B cell (primary cell): ENCODE data around the gene AKT2. TPM values are rescaled to one million over a fixed set of nuclear protein-coding genes. Genes with fewer than 3 reads are reported as not detected.

Source experiments
- ATAC-seq: fragments of 200-7000 bp; cut with Tn5 transposase; one replicate; pipeline ENCODE4 v1.10.0; 2021; ENCODE audit warnings: low read depth, mild to moderate bottlenecking, moderate number of reproducible peaks, moderate library complexity
- CTCF ChIA-PET: fragments of 350-600 bp; sonication (Branson Sonifier 250); formaldehyde crosslinking; loops from one replicate; lab custom pipeline; 2021; ENCODE audit warnings: antibody characterized with exemption, inconsistent platforms; lab: Charles Lee
- POLR2A ChIA-PET: fragments of 350-600 bp; sonication (Branson Sonifier 250); formaldehyde crosslinking; loops from one replicate; lab custom pipeline; 2021; ENCODE audit warnings: antibody characterized with exemption; lab: Charles Lee
- DNase-seq: peaks from one replicate; pipeline ENCODE4 v3.0.0; 2013
- H2AFZ ChIP-seq: 2 replicates; pipeline ENCODE4 v1.6.1; 2012; ENCODE audit warnings: mild to moderate bottlenecking, low read depth, low read length; ENCODE audit not compliant: insufficient read depth, poor library complexity, severe bottlenecking
- H3K27ac ChIP-seq, 2 donors: 1 replicate in 1 of 2; 2 replicates in 1 of 2; pipeline ENCODE4 v1.5.1; 2012 to 2013; ENCODE audit warnings: low read length in 2 of 2, mild to moderate bottlenecking in 2 of 2, moderate library complexity in 1 of 2
- H3K27me3 ChIP-seq, 4 experiments: fragments of 200-600 bp in 1 of 4; sonication (generic) in 1 of 4; replicated peaks in 1 of 4; 1 replicate in 2 of 4; 2 replicates in 2 of 4; pipeline versions ENCODE4 v1.6.1 to v1.7.0; 2013 to 2016; ENCODE audit warnings: low read length in 3 of 4, mild to moderate bottlenecking in 2 of 4, mixed read lengths in 1 of 4, moderate library complexity in 1 of 4; ENCODE audit not compliant: insufficient read depth in 4 of 4, control insufficient read depth in 3 of 4; ENCODE audit errors: control extremely low read depth in 1 of 4
- H3K36me3 ChIP-seq, 2 experiments: replicated peaks in 1 of 2; 1 replicate in 1 of 2; 2 replicates in 1 of 2; pipeline versions ENCODE4 v1.6.1 to v1.7.1; 2013; ENCODE audit warnings: low read length in 1 of 2; ENCODE audit not compliant: insufficient read depth in 2 of 2, control insufficient read depth in 1 of 2; ENCODE audit errors: control extremely low read depth in 1 of 2, extremely low read depth in 1 of 2
- H3K4me1 ChIP-seq, 2 donors: fragments of 200-600 bp in 1 of 2; sonication (generic) in 1 of 2; 1 replicate in 1 of 2; 2 replicates in 1 of 2; pipeline versions ENCODE4 v1.5.1 to v1.6.1; 2013 to 2017; ENCODE audit warnings: low read length in 2 of 2; ENCODE audit not compliant: control insufficient read depth in 2 of 2, insufficient read depth in 2 of 2
- H3K4me2 ChIP-seq: replicated peaks from 2 replicates; pipeline ENCODE3; 2012; ENCODE audit warnings: mild to moderate bottlenecking, low read depth, low read length; ENCODE audit not compliant: poor library complexity, severe bottlenecking
- H3K4me3 ChIP-seq, 5 experiments: fragments of 200-600 bp in 1 of 5; sonication (generic) in 1 of 5; 1 replicate in 3 of 5; 2 replicates in 2 of 5; pipeline versions ENCODE4 v1.5.1 to v1.7.0; 2011 to 2016; ENCODE audit warnings: low read length in 4 of 5, mild to moderate bottlenecking in 4 of 5, low read depth in 2 of 5, control low read depth in 1 of 5, moderate library complexity in 1 of 5; ENCODE audit not compliant: insufficient read depth in 1 of 5; ENCODE audit errors: control extremely low read depth in 1 of 5, extremely low read depth in 1 of 5
- H3K79me2 ChIP-seq: fragments of 200-600 bp; sonication (generic); one replicate; pipeline ENCODE4 v1.6.0; 2016; ENCODE audit warnings: low read length; ENCODE audit not compliant: control insufficient read depth, insufficient read depth
- H3K9ac ChIP-seq: fragments of 200-600 bp; sonication (generic); 2 replicates; pipeline ENCODE4 v1.6.1; 2017; ENCODE audit warnings: mild to moderate bottlenecking, low read length, moderate library complexity
- H3K9me3 ChIP-seq, 3 donors: one replicate each; pipeline versions ENCODE4 v1.6.1 to v1.7.1; 2013; ENCODE audit warnings: low read length in 2 of 3; ENCODE audit not compliant: control insufficient read depth in 2 of 3, insufficient read depth in 1 of 3; ENCODE audit errors: control extremely low read depth in 1 of 3
- H4K20me1 ChIP-seq: 2 replicates; pipeline ENCODE4 v1.6.0; 2012; ENCODE audit warnings: mild to moderate bottlenecking, low read length; ENCODE audit not compliant: insufficient read depth, control insufficient read depth, poor library complexity, severe bottlenecking
- H3K27ac Mint-ChIP-seq: one replicate; pipeline ENCODE4 v1.8.0; 2021; ENCODE audit warnings: mixed read lengths
- H3K27me3 Mint-ChIP-seq: one replicate; pipeline ENCODE4 v1.8.0; 2021; ENCODE audit warnings: mixed read lengths
- H3K4me1 Mint-ChIP-seq: one replicate; pipeline ENCODE4 v1.8.0; 2021; ENCODE audit warnings: mixed read lengths
- H3K4me3 Mint-ChIP-seq: one replicate; pipeline ENCODE4 v1.8.0; 2021; ENCODE audit warnings: mixed read lengths
- H3K9me3 Mint-ChIP-seq: one replicate; pipeline ENCODE4 v1.8.0; 2022; ENCODE audit warnings: mixed read lengths; ENCODE audit not compliant: insufficient read depth
- EZH2 ChIP-seq: IDR thresholded peaks from 2 replicates; pipeline ENCODE4 v1.6.1; 2012; ENCODE audit warnings: borderline replicate concordance, low read depth, mild to moderate bottlenecking, moderate library complexity, low read length; ENCODE audit not compliant: insufficient read depth, poor library complexity, severe bottlenecking
- WGBS: methylation state at CpG from one replicate; pipeline ENCODE4 v1.1.5; 2013; ENCODE audit warnings: missing lambda C conversion rate; ENCODE audit not compliant: insufficient coverage; 5-methylcytosine and 5-hydroxymethylcytosine counted together
- intact Hi-C: fragments of 100-400 bp; cut with micrococcal nuclease; formaldehyde crosslinking; loops from one replicate; pipeline ENCODE4 v1.10.0; 2022
- polyA plus RNA-seq: library from polyadenylated mRNA; depleted of rRNA; stranded (reverse); fragments of >200 nt; gene quantifications from 2 replicates; pipeline ENCODE4 v1.2.3, GENCODE V29; 2012
- total RNA-seq, 2 donors: library from RNA; stranded (reverse); fragments of 120-200 nt in 1 of 2; gene quantifications; 1 replicate in 1 of 2; 2 replicates in 1 of 2; pipeline versions ENCODE4 v1.2.3 to v1.2.4, GENCODE V29; 2013 to 2022
- TF ChIP-seq, protein P1 (sequence below): fragments of 200-600 bp; IDR thresholded peaks from one replicate; pipeline ENCODE4 v1.8.0; 2022; ENCODE audit warnings: antibody characterized with exemption, mild to moderate bottlenecking

The AKT2 gene
- total and polyA plus RNA-seq, 2 donors (not counting 1 experiment from before 2014, with no cell fraction given), result 195 to 243 TPM

- H3K79me2 ChIP-seq, result no peaks in the 10 kb centered on the region
- H3K4me3 ChIP-seq, result no peak overlapping the region
- no peaks in the 10 kb centered on the region for H3K27me3 Mint-ChIP-seq
- no peak for TF ChIP-seq EZH2
- TF ChIP-seq, protein P1, sequence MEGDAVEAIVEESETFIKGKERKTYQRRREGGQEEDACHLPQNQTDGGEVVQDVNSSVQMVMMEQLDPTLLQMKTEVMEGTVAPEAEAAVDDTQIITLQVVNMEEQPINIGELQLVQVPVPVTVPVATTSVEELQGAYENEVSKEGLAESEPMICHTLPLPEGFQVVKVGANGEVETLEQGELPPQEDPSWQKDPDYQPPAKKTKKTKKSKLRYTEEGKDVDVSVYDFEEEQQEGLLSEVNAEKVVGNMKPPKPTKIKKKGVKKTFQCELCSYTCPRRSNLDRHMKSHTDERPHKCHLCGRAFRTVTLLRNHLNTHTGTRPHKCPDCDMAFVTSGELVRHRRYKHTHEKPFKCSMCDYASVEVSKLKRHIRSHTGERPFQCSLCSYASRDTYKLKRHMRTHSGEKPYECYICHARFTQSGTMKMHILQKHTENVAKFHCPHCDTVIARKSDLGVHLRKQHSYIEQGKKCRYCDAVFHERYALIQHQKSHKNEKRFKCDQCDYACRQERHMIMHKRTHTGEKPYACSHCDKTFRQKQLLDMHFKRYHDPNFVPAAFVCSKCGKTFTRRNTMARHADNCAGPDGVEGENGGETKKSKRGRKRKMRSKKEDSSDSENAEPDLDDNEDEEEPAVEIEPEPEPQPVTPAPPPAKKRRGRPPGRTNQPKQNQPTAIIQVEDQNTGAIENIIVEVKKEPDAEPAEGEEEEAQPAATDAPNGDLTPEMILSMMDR, result no peak
- H3K4me3 Mint-ChIP-seq, result no peak overlapping the region
- POLR2A ChIA-PET, result no interaction called here
- H3K27ac ChIP-seq, result no peak overlapping the region
- H3K9me3 Mint-ChIP-seq, result no peaks in the 10 kb centered on the region
- no peak overlapping the region for H3K9ac ChIP-seq
- H2AFZ ChIP-seq, result no peak overlapping the region
- no peaks in the 10 kb centered on the region for H3K27me3 ChIP-seq
- WGBS, result 97% methylated on average over 5 of the region's 9 CpGs
- H4K20me1 ChIP-seq, result no peaks in the 10 kb centered on the region
- DNase-seq, result no peak
- H3K4me1 ChIP-seq, result no peaks in the 10 kb centered on the region
- ATAC-seq, result no peak
- intact Hi-C loops, result no loop called here
- CTCF ChIA-PET, result interaction anchor here (0.6 to 1.0 kb wide), 2 partner anchors 9 to 1394 kb away, joined by 3 read pairs; no protein-coding TSS in a partner anchor
- no peak overlapping the region for H3K27ac Mint-ChIP-seq
- H3K4me2 ChIP-seq, result no peak overlapping the region
- no peaks in the 10 kb centered on the region for H3K4me1 Mint-ChIP-seq
- H3K9me3 ChIP-seq, result no peaks in the 10 kb centered on the region
- H3K36me3 ChIP-seq, result peaks cover 3 to 7% of the 10 kb centered on the region in 2 experiments
These were observed 84.6 kb downstream of the AKT2 start for GRCh38 chr19:40200341-40201099.

DNA sequence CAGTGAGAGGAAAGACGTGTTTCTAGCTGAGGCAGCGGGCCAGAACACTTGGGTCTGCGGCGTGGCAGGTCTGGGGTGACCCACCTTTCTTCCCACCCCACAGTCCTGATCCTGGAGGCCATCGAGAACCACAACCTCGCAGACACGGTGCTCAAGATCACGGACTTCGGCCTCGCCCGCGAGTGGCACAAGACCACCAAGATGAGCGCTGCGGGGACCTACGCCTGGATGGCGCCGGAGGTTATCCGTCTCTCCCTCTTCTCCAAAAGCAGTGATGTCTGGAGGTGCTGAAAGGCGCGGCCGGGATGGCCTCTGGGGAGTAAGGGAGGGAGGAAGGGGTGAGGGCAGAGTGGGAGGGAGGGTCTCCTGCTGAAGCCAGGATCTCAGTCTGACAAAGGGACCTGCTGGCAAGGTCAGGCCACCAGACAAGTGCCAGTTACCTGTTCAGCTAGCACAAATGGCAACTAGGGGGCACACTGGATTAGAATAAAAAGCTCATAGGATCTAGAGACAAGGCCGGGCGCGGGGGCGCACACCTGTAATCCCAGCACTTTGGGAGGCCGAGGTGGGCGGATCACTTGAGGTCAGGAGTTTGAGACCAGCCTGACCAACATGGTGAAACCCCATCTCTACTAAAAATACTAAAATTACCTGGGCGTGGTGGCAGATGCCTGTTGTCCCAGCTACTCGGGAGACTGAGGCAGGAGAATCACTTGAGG, 86.7 kb downstream of the AKT2 start:
- H3K27ac ChIP-seq, result no peak overlapping the region
- peaks cover 0 to under 1% of the 10 kb centered on the region in 2 donors for H3K4me1 ChIP-seq
- H3K4me1 Mint-ChIP-seq, result peaks cover 8% of the 10 kb centered on the region
- peaks cover 0 to 2% of the 10 kb centered on the region in 2 experiments for H3K36me3 ChIP-seq
- no peak overlapping the region for H3K4me3 Mint-ChIP-seq
- 98% methylated on average over 27 of the region's 29 CpGs for WGBS
- H3K27me3 Mint-ChIP-seq, result no peaks in the 10 kb centered on the region
- no peaks in the 10 kb centered on the region for H4K20me1 ChIP-seq
- CTCF ChIA-PET, result interaction anchor here (1.4 kb wide), 1 partner anchor 59 kb away, joined by 4 read pairs; no protein-coding TSS in a partner anchor
- H2AFZ ChIP-seq, result no peak overlapping the region
- no peak overlapping the region for H3K4me2 ChIP-seq
- no peaks in the 10 kb centered on the region for H3K9me3 Mint-ChIP-seq
- POLR2A ChIA-PET, result no interaction called here
- DNase-seq (no peak), ATAC-seq (no peak)
- intact Hi-C loops, result no loop called here
- no peaks in the 10 kb centered on the region for H3K27me3 ChIP-seq
- no peak overlapping the region for H3K27ac Mint-ChIP-seq
- H3K9me3 ChIP-seq, result no peaks in the 10 kb centered on the region
- H3K4me3 ChIP-seq, result no peak overlapping the region
- H3K79me2 ChIP-seq, result no peaks in the 10 kb centered on the region
- no peak for TF ChIP-seq EZH2
- TF ChIP-seq, protein P1, result no peak
- no peak overlapping the region for H3K9ac ChIP-seq
